HepG2 (cell line): Measurements from ENCODE around the gene PPP1R27. TPM values are rescaled to one million over a fixed set of nuclear protein-coding genes. Genes with fewer than 3 reads are reported as not detected.

ENCODE experiments used
- AGO2 ChIP-seq: fragments of 200-400 bp; formaldehyde crosslinking; optimal IDR thresholded peaks from 2 replicates; pipeline ENCODE3; 2017; ENCODE audit warnings: mild to moderate bottlenecking, low read depth, low read length, moderate library complexity
- AHDC1 ChIP-seq: sonication (generic); formaldehyde crosslinking; IDR thresholded peaks from 2 replicates; pipeline ENCODE4 v1.5.1; 2020; ENCODE audit warnings: mild to moderate bottlenecking, missing genetic modification reagents, borderline replicate concordance
- FIP1L1 ChIP-seq: fragments of 200-400 bp; formaldehyde crosslinking; IDR thresholded peaks from 2 replicates; pipeline ENCODE4 v1.6.1; 2018; ENCODE audit warnings: low read depth, mild to moderate bottlenecking, low read length, moderate library complexity, borderline replicate concordance; ENCODE audit not compliant: insufficient read depth
- GABPB1 ChIP-seq: IDR thresholded peaks from 2 replicates; pipeline ENCODE4 v1.6.1; 2016; ENCODE audit warnings: mild to moderate bottlenecking, missing genetic modification reagents, moderate library complexity, missing compliant biosample characterization
- HCFC1 ChIP-seq: fragments of 150-350 bp; IDR thresholded peaks from 2 replicates; pipeline ENCODE4 v1.6.1; 2014; ENCODE audit warnings: low read depth, low read length
- NCOA1 ChIP-seq: sonication (generic); formaldehyde crosslinking; IDR thresholded peaks from 2 replicates; pipeline ENCODE4 v1.9.0; 2021; ENCODE audit warnings: missing genetic modification reagents
- RAD51 ChIP-seq: fragments of 450-650 bp; IDR thresholded peaks from 2 replicates; pipeline ENCODE4 v1.6.1; 2016; ENCODE audit warnings: borderline replicate concordance
- SALL2 ChIP-seq: sonication (generic); formaldehyde crosslinking; IDR thresholded peaks from 2 replicates; pipeline ENCODE4 v1.8.1; 2023; ENCODE audit warnings: mild to moderate bottlenecking, missing genetic modification reagents, inconsistent platforms
- ZKSCAN1 ChIP-seq: fragments of 150-350 bp; IDR thresholded peaks from 2 replicates; pipeline ENCODE4 v1.6.1; 2014; ENCODE audit warnings: low read length
- ZNF138 ChIP-seq: sonication (generic); formaldehyde crosslinking; IDR thresholded peaks from 2 replicates; pipeline ENCODE4 v1.5.0; 2020; ENCODE audit warnings: mild to moderate bottlenecking, low read depth, missing genetic modification reagents
- ZNF205 ChIP-seq: IDR thresholded peaks from 2 replicates; pipeline ENCODE4 v1.6.1; 2018; ENCODE audit warnings: missing biosample characterization, missing genetic modification reagents
- ZNF576 ChIP-seq: sonication (generic); formaldehyde crosslinking; IDR thresholded peaks from 2 replicates; pipeline ENCODE4 v1.4.0; 2020; ENCODE audit warnings: mild to moderate bottlenecking, missing genetic modification reagents
- ZNF709 ChIP-seq: sonication (generic); formaldehyde crosslinking; IDR thresholded peaks from 2 replicates; pipeline ENCODE4 v1.5.0; 2020; ENCODE audit warnings: mild to moderate bottlenecking, missing genetic modification reagents
- ZNF839 ChIP-seq: sonication (generic); formaldehyde crosslinking; IDR thresholded peaks from 2 replicates; pipeline ENCODE4 v1.4.0; 2020; ENCODE audit warnings: missing genetic modification reagents, mild to moderate bottlenecking, borderline replicate concordance
- ZSCAN12 ChIP-seq: sonication (generic); formaldehyde crosslinking; IDR thresholded peaks from 2 replicates; pipeline ENCODE4 v1.9.0; 2021; ENCODE audit warnings: mild to moderate bottlenecking, missing genetic modification reagents
- polyA plus RNA-seq, 8 experiments: library from polyadenylated mRNA; depleted of rRNA in 3 of 8; stranded (reverse) in 7 of 8; unstranded in 1 of 8; fragments of >200 nt; fragmentation: Illumina TruSeq in 4 of 8; extraction: Trizol in 4 of 8; gene quantifications; 2 replicates each; pipeline versions ENCODE4 v1.2.1 to v1.2.3, GENCODE V29; 2011 to 2016; ENCODE audit warnings: low read depth in 4 of 8, missing spikeins in 1 of 8, mixed read lengths in 1 of 8; ENCODE audit not compliant: insufficient read depth in 1 of 8
- total RNA-seq, 5 experiments: library from RNA; depleted of rRNA; stranded (reverse); fragments of >200 nt; fragmentation: Illumina TruSeq; extraction: Trizol; gene quantifications; 2 replicates each; pipeline ENCODE4 v1.2.3, GENCODE V29; 2016; ENCODE audit warnings: low read depth in 1 of 5
- TF ChIP-seq, protein P1 (sequence below): sonication (generic); formaldehyde crosslinking; IDR thresholded peaks from 2 replicates; pipeline ENCODE4 v1.5.1; 2020; ENCODE audit warnings: missing genetic modification reagents, mild to moderate bottlenecking, borderline replicate concordance
- TF ChIP-seq, protein P2 (sequence below): IDR thresholded peaks from 2 replicates; pipeline ENCODE4 v1.6.1; 2016
- TF ChIP-seq, protein P3 (sequence below): sonication (generic); formaldehyde crosslinking; conservative IDR thresholded peaks from 2 replicates; pipeline ENCODE4 v1.8.0; 2022; ENCODE audit warnings: low read depth, missing genetic modification reagents

PPP1R27 gene
- total and polyA plus RNA-seq, 2 of the 13 experiments (the other 11 are each of a cell fraction or from before 2014, with no cell fraction given), result 0.17 to 1.00 TPM

DNA sequence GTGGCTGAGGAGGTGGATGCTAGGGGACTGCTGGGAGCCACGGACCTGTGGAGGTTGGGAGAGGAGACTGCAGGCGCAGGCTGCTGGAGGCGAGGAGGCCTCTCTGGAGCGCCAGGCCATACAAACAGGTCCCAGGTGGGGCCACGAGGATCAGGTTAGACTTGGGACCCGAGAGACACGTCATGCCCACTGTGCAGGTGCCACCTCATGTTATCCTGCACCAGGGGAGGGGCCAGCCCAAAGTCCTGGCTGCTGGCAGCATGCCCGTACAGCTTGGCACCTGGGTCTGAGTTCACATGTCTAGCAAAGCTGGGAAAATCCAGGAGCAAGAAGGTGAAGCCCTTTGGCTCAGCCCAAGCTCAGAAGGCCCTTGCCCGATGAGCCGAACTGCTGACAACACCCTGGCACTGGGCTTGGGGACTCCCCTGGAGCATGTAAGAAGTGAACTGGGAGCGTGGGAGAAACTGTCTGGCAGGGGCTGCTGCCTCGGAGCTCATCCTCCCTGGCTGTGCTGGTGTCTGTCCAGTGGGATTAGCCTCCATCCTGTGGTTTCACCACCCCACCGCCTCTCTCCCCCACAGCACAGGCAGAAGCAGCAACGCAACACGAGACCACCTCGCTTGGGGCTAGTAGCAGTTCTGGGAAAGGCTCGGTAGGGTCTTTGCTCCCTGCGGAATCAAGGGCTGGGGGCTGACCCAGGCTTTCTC lies 31.0 kb upstream of the PPP1R27 start (continued):
- TF ChIP-seq ZNF138 (no peak), HCFC1 (no peak), NCOA1 (no peak), ZNF205 (CRISPR knock-in tag) (no peak), AGO2 (peak; percentile 94), ZKSCAN1 (no peak), ZSCAN12 (CRISPR knock-in tag) (no peak), ZNF709 (no peak), ZNF576 (CRISPR knock-in tag) (no peak), SALL2 (CRISPR knock-in tag) (0 out of 2 replicates have a peak, but pooled peaks have one; percentile 22), RAD51 (no peak), ZNF839 (CRISPR knock-in tag) (no peak), GABPB1 (CRISPR knock-in tag) (no peak), FIP1L1 (0 out of 2 replicates have a peak, but pooled peaks have one; percentile 74), AHDC1 (no peak)
- TF ChIP-seq, protein P1, sequence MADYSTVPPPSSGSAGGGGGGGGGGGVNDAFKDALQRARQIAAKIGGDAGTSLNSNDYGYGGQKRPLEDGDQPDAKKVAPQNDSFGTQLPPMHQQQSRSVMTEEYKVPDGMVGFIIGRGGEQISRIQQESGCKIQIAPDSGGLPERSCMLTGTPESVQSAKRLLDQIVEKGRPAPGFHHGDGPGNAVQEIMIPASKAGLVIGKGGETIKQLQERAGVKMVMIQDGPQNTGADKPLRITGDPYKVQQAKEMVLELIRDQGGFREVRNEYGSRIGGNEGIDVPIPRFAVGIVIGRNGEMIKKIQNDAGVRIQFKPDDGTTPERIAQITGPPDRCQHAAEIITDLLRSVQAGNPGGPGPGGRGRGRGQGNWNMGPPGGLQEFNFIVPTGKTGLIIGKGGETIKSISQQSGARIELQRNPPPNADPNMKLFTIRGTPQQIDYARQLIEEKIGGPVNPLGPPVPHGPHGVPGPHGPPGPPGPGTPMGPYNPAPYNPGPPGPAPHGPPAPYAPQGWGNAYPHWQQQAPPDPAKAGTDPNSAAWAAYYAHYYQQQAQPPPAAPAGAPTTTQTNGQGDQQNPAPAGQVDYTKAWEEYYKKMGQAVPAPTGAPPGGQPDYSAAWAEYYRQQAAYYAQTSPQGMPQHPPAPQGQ, result no peak
- TF ChIP-seq, protein P2, sequence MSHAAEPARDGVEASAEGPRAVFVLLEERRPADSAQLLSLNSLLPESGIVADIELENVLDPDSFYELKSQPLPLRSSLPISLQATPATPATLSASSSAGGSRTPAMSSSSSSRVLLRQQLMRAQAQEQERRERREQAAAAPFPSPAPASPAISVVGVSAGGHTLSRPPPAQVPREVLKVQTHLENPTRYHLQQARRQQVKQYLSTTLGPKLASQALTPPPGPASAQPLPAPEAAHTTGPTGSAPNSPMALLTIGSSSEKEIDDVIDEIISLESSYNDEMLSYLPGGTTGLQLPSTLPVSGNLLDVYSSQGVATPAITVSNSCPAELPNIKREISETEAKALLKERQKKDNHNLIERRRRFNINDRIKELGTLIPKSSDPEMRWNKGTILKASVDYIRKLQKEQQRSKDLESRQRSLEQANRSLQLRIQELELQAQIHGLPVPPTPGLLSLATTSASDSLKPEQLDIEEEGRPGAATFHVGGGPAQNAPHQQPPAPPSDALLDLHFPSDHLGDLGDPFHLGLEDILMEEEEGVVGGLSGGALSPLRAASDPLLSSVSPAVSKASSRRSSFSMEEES (CRISPR knock-in tag), result no peak
- TF ChIP-seq, protein P3, sequence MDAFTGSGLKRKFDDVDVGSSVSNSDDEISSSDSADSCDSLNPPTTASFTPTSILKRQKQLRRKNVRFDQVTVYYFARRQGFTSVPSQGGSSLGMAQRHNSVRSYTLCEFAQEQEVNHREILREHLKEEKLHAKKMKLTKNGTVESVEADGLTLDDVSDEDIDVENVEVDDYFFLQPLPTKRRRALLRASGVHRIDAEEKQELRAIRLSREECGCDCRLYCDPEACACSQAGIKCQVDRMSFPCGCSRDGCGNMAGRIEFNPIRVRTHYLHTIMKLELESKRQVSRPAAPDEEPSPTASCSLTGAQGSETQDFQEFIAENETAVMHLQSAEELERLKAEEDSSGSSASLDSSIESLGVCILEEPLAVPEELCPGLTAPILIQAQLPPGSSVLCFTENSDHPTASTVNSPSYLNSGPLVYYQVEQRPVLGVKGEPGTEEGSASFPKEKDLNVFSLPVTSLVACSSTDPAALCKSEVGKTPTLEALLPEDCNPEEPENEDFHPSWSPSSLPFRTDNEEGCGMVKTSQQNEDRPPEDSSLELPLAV (CRISPR knock-in tag), result no peak
